Astrocyte of the cerebellum (primary cell): Measurements from ENCODE around the gene CPS1.

Experiments
- DNase-seq: peaks from one replicate; pipeline ENCODE4 v3.0.0-alpha.2; 2011; ENCODE audit warnings: low read depth
- H3K4me3 ChIP-seq: 2 replicates; pipeline ENCODE4 v1.5.1; 2011; ENCODE audit warnings: mild to moderate bottlenecking, low read depth, low read length, moderate library complexity
- in situ Hi-C: cut with HindIII; loops from 2 replicates; pipeline ENCODE4 v1.10.0; 2017; ENCODE audit warnings: low sequenced_read_pairs
- TF ChIP-seq, protein P1 (sequence below): IDR thresholded peaks from 2 replicates; pipeline ENCODE4 v1.5.1; 2012; ENCODE audit warnings: low read length, low read depth, moderate library complexity, mild to moderate bottlenecking; ENCODE audit errors: missing control alignments

Gene CPS1

DNA sequence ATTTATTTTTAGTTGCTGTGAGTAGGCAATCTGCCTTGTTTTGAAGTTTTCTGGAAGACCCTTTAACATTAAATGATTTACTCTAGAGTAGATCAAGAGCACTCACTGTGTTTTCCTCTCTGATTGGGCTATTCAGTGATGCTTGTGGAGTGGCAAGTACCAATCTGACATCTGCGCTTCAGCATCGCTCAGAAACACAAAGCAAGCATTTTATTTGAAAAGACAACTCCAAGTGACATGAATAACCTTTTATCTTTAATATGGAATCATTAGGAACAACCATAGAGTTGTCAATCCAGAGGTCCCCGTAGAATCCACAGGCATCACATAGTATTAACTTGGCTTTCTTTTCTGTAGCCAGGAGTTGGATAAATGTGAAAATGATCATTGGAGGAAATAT lies 114.7 kb downstream of the CPS1 start:
- in situ Hi-C loops = no loop called here
- TF ChIP-seq, protein P1, sequence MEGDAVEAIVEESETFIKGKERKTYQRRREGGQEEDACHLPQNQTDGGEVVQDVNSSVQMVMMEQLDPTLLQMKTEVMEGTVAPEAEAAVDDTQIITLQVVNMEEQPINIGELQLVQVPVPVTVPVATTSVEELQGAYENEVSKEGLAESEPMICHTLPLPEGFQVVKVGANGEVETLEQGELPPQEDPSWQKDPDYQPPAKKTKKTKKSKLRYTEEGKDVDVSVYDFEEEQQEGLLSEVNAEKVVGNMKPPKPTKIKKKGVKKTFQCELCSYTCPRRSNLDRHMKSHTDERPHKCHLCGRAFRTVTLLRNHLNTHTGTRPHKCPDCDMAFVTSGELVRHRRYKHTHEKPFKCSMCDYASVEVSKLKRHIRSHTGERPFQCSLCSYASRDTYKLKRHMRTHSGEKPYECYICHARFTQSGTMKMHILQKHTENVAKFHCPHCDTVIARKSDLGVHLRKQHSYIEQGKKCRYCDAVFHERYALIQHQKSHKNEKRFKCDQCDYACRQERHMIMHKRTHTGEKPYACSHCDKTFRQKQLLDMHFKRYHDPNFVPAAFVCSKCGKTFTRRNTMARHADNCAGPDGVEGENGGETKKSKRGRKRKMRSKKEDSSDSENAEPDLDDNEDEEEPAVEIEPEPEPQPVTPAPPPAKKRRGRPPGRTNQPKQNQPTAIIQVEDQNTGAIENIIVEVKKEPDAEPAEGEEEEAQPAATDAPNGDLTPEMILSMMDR = no peak
- DNase-seq = no peak

DNA sequence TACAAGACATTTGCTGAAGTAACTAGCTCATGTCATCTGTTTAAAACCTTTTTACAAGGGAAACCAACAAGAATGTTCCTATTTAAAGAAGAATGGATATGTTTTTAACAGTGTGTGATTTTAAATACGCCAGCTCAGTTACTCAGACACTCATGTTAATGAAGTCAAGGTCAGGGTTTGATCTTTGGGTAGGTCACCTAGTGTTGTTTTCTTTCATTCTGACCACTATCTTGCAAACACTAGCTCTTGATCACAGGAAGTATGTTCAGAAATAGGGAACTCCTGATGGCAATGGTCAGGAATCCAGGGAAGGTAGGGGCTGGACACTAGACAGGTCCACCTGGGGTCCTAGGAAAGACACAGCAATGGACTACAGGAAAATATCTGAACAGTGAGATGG lies 116.7 kb downstream of the CPS1 start:
- in situ Hi-C loops = no loop called here
- TF ChIP-seq, protein P1 = no peak
- no peak for DNase-seq
- no peak overlapping the region for H3K4me3 ChIP-seq

More for the DNA sequence above, 114.7 kb downstream of the CPS1 start:
- no peak overlapping the region for H3K4me3 ChIP-seq

- no peak overlapping the region for H3K4me3 ChIP-seq
- no peak for DNase-seq
- TF ChIP-seq, protein P1 = no peak
- in situ Hi-C loops = no loop called here
These were observed 119.7 kb downstream of the CPS1 start for GRCh38 chr2:210676067-210676466.

- TF ChIP-seq, protein P1 = no peak
- no peak overlapping the region for H3K4me3 ChIP-seq
- in situ Hi-C loops = no loop called here
- DNase-seq = no peak
These were observed 125.1 kb downstream of the CPS1 start for GRCh38 chr2:210681491-210681890.

GRCh38 chr2:210686401-210686800 lies 130.0 kb downstream of the CPS1 start:
- H3K4me3 ChIP-seq = no peak overlapping the region
- in situ Hi-C loops = no loop called here
- no peak for DNase-seq
- TF ChIP-seq, protein P1 = no peak

GRCh38 chr2:210687786-210688470 lies 131.5 kb downstream of the CPS1 start:
- no peak for DNase-seq
- TF ChIP-seq, protein P1 = no peak
- in situ Hi-C loops = no loop called here
- H3K4me3 ChIP-seq = no peak overlapping the region
